Breast epithelium (tissue), 4 donors: Measurements from ENCODE around the gene ATP6V1F. TPM values are rescaled to one million over a fixed set of nuclear protein-coding genes. Genes with fewer than 3 reads are reported as not detected.

ENCODE experiments used
- DNase-seq, 2 donors: peaks; one replicate each; pipeline ENCODE4 v3.0.0-alpha.2; 2019; ENCODE audit warnings: low spot score in 2 of 2
- H3K27ac ChIP-seq, 2 donors: fragments of 200-600 bp; sonication (generic) in 1 of 2; one replicate each; pipeline ENCODE4 v1.5.1; 2016 to 2019; ENCODE audit warnings: mild to moderate bottlenecking in 1 of 2
- H3K27me3 ChIP-seq, 2 donors: fragments of 200-600 bp; sonication (generic) in 1 of 2; one replicate each; pipeline versions ENCODE4 v1.5.1 to v1.6.0; 2017 to 2019; ENCODE audit warnings: control low read depth in 1 of 2, mild to moderate bottlenecking in 1 of 2
- H3K36me3 ChIP-seq: fragments of 200-600 bp; one replicate; pipeline ENCODE4 v1.5.1; 2019
- H3K4me1 ChIP-seq, 2 donors: fragments of 200-600 bp; sonication (generic); one replicate each; pipeline ENCODE4 v1.5.1; 2016 to 2019; ENCODE audit warnings: control low read depth in 1 of 2
- H3K4me3 ChIP-seq, 3 donors: fragments of 200-600 bp; sonication (generic); 1 replicate in 2 of 3; 2 replicates in 1 of 3; pipeline ENCODE4 v1.5.1; 2016 to 2019; ENCODE audit warnings: mild to moderate bottlenecking in 3 of 3, moderate library complexity in 2 of 3
- H3K9me3 ChIP-seq, 2 donors: fragments of 200-600 bp; sonication (generic) in 1 of 2; one replicate each; pipeline ENCODE4 v1.5.1; 2016 to 2019; ENCODE audit warnings: control low read depth in 1 of 2
- POLR2A ChIP-seq: fragments of 450-650 bp; IDR thresholded peaks from one replicate; pipeline ENCODE4 v1.6.1; 2016; ENCODE audit warnings: antibody characterized with exemption, mild to moderate bottlenecking, moderate library complexity
- POLR2AphosphoS5 ChIP-seq, 3 donors: sonication (generic); formaldehyde crosslinking; IDR thresholded peaks; one replicate each; pipeline ENCODE4 v1.6.1; 2017; ENCODE audit warnings: antibody characterized with exemption in 3 of 3
- intact Hi-C: fragments of 100-400 bp; cut with DNase I; formaldehyde crosslinking; loops from one replicate; pipeline ENCODE4 v1.15.1; 2023; ENCODE audit warnings: low total_unique reads
- total RNA-seq, 3 donors: library from RNA; depleted of rRNA; stranded (reverse); fragments of >200 nt; gene quantifications; one replicate each; pipeline ENCODE4 v1.1.0, GENCODE V29; 2016
- TF ChIP-seq, protein P1 (sequence below), 3 donors: fragments of 450-650 bp; IDR thresholded peaks; one replicate each; pipeline ENCODE4 v1.5.1; 2016 to 2017; ENCODE audit warnings: antibody characterized with exemption in 3 of 3, mild to moderate bottlenecking in 3 of 3, moderate library complexity in 3 of 3

ATP6V1F gene
- total RNA-seq, 3 donors from 2014 or later, result 117 to 174 (median 127) TPM

DNA sequence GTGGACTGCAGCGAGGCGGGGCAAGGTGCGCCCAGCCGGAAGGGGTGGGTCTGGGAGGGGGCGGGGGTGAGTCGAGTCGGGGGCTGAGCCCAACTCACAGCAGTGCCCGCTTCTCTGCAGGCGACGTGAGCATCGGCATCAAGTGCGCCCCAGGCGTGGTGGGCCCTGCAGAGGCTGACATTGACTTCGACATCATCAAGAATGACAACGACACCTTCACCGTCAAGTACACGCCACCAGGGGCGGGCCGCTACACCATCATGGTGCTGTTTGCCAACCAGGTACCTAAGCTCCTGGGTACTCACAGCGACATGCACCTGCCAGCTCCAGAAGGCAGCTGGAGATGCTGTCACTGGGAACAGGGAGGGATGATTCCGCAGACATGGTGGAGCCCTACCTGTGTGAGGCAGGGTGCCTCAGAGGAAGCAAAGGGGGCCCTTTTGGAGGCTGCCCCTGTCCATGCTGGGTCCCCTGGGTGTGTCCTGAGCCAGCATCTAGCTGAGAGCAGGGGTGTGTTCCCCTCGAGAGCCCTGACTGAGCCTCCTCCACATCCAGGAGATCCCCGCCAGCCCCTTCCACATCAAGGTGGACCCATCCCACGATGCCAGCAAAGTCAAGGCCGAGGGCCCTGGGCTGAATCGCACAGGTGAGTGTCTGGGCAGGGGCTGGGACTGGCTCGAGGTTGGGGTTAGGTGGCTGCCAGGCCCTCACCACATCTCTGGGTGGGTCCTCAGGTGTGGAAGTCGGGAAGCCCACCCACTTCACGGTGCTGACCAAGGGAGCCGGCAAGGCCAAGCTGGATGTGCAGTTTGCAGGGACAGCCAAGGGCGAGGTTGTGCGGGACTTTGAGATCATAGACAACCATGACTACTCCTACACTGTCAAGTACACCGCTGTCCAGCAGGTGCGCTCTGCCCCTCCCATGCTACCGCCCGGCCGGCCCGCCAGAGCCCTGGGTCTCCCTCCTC is 19.7 kb upstream of the ATP6V1F start:
- Histone ChIP-seq H3K4me1 (no peaks in the 10 kb centered on the region), H3K9me3 (no peaks in the 10 kb centered on the region), H3K36me3 (no peaks in the 10 kb centered on the region), H3K4me3 (no peak overlapping the region), H3K27ac (no peak overlapping the region), H3K27me3 (no peaks in the 10 kb centered on the region)
- DNase-seq, result no peak
- intact Hi-C loops, result no loop called here
- TF ChIP-seq POLR2AphosphoS5 (IDR thresholded peaks at IDR 0.05), result no peak
- TF ChIP-seq, protein P1, sequence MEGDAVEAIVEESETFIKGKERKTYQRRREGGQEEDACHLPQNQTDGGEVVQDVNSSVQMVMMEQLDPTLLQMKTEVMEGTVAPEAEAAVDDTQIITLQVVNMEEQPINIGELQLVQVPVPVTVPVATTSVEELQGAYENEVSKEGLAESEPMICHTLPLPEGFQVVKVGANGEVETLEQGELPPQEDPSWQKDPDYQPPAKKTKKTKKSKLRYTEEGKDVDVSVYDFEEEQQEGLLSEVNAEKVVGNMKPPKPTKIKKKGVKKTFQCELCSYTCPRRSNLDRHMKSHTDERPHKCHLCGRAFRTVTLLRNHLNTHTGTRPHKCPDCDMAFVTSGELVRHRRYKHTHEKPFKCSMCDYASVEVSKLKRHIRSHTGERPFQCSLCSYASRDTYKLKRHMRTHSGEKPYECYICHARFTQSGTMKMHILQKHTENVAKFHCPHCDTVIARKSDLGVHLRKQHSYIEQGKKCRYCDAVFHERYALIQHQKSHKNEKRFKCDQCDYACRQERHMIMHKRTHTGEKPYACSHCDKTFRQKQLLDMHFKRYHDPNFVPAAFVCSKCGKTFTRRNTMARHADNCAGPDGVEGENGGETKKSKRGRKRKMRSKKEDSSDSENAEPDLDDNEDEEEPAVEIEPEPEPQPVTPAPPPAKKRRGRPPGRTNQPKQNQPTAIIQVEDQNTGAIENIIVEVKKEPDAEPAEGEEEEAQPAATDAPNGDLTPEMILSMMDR (IDR thresholded peaks at IDR 0.05), result no peak
- no peak for TF ChIP-seq POLR2A

DNA sequence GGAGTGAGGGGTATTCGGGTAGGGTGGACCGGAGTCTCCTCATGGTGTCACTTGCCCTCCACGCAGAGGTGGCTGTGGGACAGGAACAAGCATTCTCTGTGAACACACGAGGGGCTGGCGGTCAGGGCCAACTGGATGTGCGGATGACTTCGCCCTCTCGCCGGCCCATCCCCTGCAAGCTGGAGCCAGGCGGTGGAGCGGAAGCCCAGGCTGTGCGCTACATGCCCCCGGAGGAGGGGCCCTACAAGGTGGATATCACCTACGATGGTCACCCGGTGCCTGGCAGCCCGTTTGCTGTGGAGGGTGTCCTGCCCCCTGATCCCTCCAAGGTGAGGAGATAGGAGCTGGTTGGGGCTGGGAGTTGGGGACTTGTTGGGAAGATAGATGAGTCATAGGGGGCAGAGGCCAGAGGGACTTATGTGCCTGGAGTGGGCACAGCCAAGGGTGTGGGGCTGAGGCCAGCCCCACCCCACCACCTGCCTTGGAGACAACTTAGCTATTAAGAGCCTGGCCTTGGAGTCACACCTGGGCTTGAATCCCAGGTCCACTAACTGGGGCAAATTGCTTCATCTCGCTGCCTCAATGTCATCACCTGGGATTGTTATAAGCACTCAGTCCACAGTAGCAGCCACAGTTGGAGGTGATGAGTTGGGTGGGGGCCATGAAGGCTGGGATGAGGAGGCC is 18.6 kb upstream of the ATP6V1F start:
- no peaks in the 10 kb centered on the region for H3K36me3 ChIP-seq
- intact Hi-C loops, result no loop called here
- H3K4me3 ChIP-seq, result no peak overlapping the region
- TF ChIP-seq POLR2A, result no peak
- no peak for TF ChIP-seq POLR2AphosphoS5 (IDR thresholded peaks at IDR 0.05)
- TF ChIP-seq, protein P1 (IDR thresholded peaks at IDR 0.05), result no peak
- H3K4me1 ChIP-seq, result no peaks in the 10 kb centered on the region
- H3K9me3 ChIP-seq, result no peaks in the 10 kb centered on the region
- H3K27me3 ChIP-seq, result no peaks in the 10 kb centered on the region
- H3K27ac ChIP-seq, result no peak overlapping the region
- DNase-seq, result no peak

- H3K4me3 ChIP-seq, result no peak overlapping the region
- intact Hi-C loops, result no loop called here
- TF ChIP-seq POLR2AphosphoS5 (IDR thresholded peaks at IDR 0.05), result no peak
- TF ChIP-seq, protein P1 (IDR thresholded peaks at IDR 0.05), result no peak
- TF ChIP-seq POLR2A, result no peak
- no peaks in the 10 kb centered on the region for H3K27me3 ChIP-seq
- H3K27ac ChIP-seq, result no peak overlapping the region
- H3K9me3 ChIP-seq, result no peaks in the 10 kb centered on the region
- H3K4me1 ChIP-seq, result no peaks in the 10 kb centered on the region
- DNase-seq, result no peak
- no peaks in the 10 kb centered on the region for H3K36me3 ChIP-seq
Measured at GRCh38 chr7:128844777-128845311, 17.8 kb upstream of the ATP6V1F start.

GRCh38 chr7:128845475-128845874 is 17.2 kb upstream of the ATP6V1F start:
- no peak for TF ChIP-seq POLR2A
- TF ChIP-seq POLR2AphosphoS5 (IDR thresholded peaks at IDR 0.05), result no peak
- TF ChIP-seq, protein P1 (IDR thresholded peaks at IDR 0.05), result no peak
- Histone ChIP-seq H3K36me3 (no peaks in the 10 kb centered on the region), H3K9me3 (no peaks in the 10 kb centered on the region), H3K4me1 (no peaks in the 10 kb centered on the region), H3K27me3 (no peaks in the 10 kb centered on the region), H3K27ac (no peak overlapping the region), H3K4me3 (no peak overlapping the region)
- no peak for DNase-seq
- intact Hi-C loops, result no loop called here
